GM12875 (cell line): ENCODE data around the gene FUT3.
A peak's percentile ranks its signal among the peaks of the same experiment; 100 is the strongest.

Experiments
- H3K4me3 ChIP-seq: one replicate; pipeline ENCODE4 v1.5.1; 2011; ENCODE audit warnings: low read depth, low read length, control low read depth
- CTCF ChIP-seq: IDR thresholded peaks from 2 replicates; pipeline ENCODE4 v1.5.1; 2011; ENCODE audit warnings: low read depth, mild to moderate bottlenecking, control low read depth, inconsistent platforms, low read length, moderate library complexity, borderline replicate concordance; ENCODE audit not compliant: insufficient read depth

The FUT3 gene

DNA sequence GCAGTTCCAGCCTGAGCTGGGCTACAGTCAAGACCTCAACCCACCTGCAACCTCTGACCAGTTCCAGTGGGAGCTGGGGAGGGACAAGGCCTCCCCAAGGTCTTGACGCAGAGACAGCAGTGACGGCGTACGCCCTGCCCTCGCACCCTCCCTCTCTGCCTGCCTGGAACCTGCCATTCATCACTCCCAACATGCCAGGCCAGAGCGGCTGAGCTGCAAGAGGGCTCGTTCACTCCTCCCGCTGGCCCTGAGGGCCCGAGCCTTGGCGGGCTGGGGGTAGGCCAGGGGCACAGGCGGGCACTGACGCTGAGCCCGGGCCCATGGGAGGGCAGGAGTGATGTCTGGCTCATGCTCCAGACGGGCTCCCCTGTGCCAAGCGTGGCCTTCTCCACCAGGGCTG lies 44.2 kb upstream of the FUT3 start:
- no peak for TF ChIP-seq CTCF
- H3K4me3 ChIP-seq: no peak overlapping the region

DNA sequence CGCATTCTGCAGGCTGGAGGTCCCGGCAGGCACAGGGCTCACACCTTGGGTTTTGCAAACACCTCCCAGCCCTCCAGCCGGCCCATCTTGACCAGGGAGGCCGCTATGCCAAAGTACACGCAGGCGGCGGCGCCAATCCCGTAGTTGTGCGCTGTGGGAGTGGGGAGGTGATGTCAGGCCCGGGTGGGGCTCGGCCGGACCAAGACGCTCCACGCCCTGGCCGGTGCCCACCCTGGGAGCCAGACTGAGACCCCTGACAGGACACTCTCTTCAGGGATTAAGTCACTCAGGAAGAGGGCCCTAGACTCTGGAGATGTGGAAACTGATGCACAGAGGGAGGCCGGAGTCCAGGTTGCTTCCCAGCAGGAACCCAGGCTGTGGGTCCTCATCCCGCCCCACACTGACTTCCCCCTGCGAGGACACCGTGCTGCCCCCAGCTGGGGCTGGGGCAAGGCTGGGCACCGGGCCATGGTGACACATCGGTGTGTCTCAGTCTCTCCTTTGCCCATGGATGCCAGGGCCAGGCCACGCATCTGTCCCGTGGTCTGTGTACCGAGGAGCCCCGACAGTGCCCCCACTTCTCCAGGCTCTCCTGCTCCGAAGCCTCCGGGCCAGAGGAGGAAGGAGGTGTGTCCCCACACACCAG lies 43.6 kb upstream of the FUT3 start:
- TF ChIP-seq CTCF: no peak
- H3K4me3 ChIP-seq: no peak overlapping the region

GRCh38 chr19:5893907-5894703 lies 42.9 kb upstream of the FUT3 start:
- H3K4me3 ChIP-seq: no peak overlapping the region
- TF ChIP-seq CTCF: no peak

- H3K4me3 ChIP-seq: no peak overlapping the region
- TF ChIP-seq CTCF: no peak
These were observed 42.2 kb upstream of the FUT3 start for GRCh38 chr19:5893296-5893903.

DNA sequence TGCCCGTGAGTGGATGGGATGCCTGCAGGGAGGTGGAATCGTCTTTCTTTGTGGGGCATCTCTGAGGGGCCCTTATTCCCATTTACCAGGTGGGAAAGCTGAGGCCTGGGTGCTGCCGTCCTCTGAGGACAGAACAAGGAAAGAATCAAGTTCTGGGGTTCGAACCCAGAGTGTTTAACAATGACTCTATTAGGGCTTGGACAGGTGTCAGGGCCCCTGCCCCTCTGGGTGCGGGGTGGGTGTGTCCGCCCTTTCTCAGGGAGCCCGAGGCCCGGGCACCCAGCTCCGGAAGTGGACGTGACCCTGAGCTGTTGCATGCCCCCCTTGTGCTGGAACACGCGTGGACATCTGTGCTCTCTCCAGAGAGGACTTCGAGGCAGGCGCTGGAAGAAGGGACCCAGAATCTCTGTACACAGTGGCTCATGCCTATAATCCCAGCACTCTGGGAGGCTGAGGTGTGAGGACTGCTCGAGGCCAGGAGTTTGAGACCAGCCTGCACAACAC lies 41.6 kb upstream of the FUT3 start:
- no peak for TF ChIP-seq CTCF

GRCh38 chr19:5891938-5892771 lies 40.9 kb upstream of the FUT3 start:
- peak; percentile 43; the same call in 1 of the 2 replicates for TF ChIP-seq CTCF
- H3K4me3 ChIP-seq: no peak overlapping the region

More for the DNA sequence above, 41.6 kb upstream of the FUT3 start:
- H3K4me3 ChIP-seq: no peak overlapping the region
